ACHN (cell line): ENCODE results near the gene TBX15.

ENCODE experiments used
- DNase-seq: peaks from one replicate; pipeline ENCODE4 v3.0.0-alpha.2; 2015
- in situ Hi-C: cut with HindIII; loops from 2 replicates; pipeline ENCODE4 v1.10.0; 2017; ENCODE audit warnings: low sequenced_read_pairs, low pct_ligation_motif_present, low pct_unique_long_range_greater_than_20kb

Gene TBX15

GRCh38 chr1:119003413-119004128 lies 15.4 kb upstream of the TBX15 start:
- in situ Hi-C loops = no loop called here
- no peak for DNase-seq

GRCh38 chr1:119002028-119002686 lies 14.0 kb upstream of the TBX15 start:
- in situ Hi-C loops = no loop called here

GRCh38 chr1:119001181-119002027 lies 13.3 kb upstream of the TBX15 start:
- peak; percentile 24 for DNase-seq
- in situ Hi-C loops = no loop called here

More at GRCh38 chr1:119002028-119002686, 14.0 kb upstream of the TBX15 start:
- no peak for DNase-seq

GRCh38 chr1:119000371-119001180 lies 12.4 kb upstream of the TBX15 start:
- no peak for DNase-seq
- in situ Hi-C loops = no loop called here

- in situ Hi-C loops = no loop called here
- DNase-seq = no peak
Observed at GRCh38 chr1:118999348-119000071, 11.4 kb upstream of the TBX15 start.

- in situ Hi-C loops = no loop called here
- DNase-seq = no peak
Observed at GRCh38 chr1:118998171-118998570, 10.0 kb upstream of the TBX15 start.

GRCh38 chr1:118997225-118997624 lies 9.1 kb upstream of the TBX15 start:
- DNase-seq = no peak
- in situ Hi-C loops = no loop called here

- DNase-seq = no peak
- in situ Hi-C loops = no loop called here
Observed at GRCh38 chr1:118995312-118996016, 7.3 kb upstream of the TBX15 start.

- no peak for DNase-seq
- in situ Hi-C loops = no loop called here
Observed at GRCh38 chr1:118993700-118994026, 5.5 kb upstream of the TBX15 start.

- DNase-seq = no peak
- in situ Hi-C loops = no loop called here
Observed at GRCh38 chr1:118992868-118993699, 4.9 kb upstream of the TBX15 start.

- in situ Hi-C loops = no loop called here
- no peak for DNase-seq
Observed at GRCh38 chr1:118992237-118992825, 4.2 kb upstream of the TBX15 start.

- DNase-seq = no peak
- in situ Hi-C loops = no loop called here
Observed at GRCh38 chr1:118991448-118991847, 3.3 kb upstream of the TBX15 start.

GRCh38 chr1:118990513-118991152 lies 2.5 kb upstream of the TBX15 start:
- in situ Hi-C loops = no loop called here
- no peak for DNase-seq

- no peak for DNase-seq
- in situ Hi-C loops = no loop called here
Observed at GRCh38 chr1:118989878-118990378, 1.8 kb upstream of the TBX15 start.

- no peak for DNase-seq
- in situ Hi-C loops = no loop called here
Observed at GRCh38 chr1:118989006-118989815, 1.1 kb upstream of the TBX15 start.
